GM18870 (cell line): ENCODE data around the gene FLII.
"Not testable (repeated sequence)": the region's sequence is repeated elsewhere in the genome, so short reads cannot be mapped to it uniquely, and the experiment has no call there.

Experiments used
- ATAC-seq: cut with Tn5 transposase; IDR thresholded peaks from one replicate; pipeline ENCODE4 v1.9.1; 2021; ENCODE audit warnings: moderate library complexity; ENCODE audit not compliant: unreplicated experiment

Gene FLII

DNA sequence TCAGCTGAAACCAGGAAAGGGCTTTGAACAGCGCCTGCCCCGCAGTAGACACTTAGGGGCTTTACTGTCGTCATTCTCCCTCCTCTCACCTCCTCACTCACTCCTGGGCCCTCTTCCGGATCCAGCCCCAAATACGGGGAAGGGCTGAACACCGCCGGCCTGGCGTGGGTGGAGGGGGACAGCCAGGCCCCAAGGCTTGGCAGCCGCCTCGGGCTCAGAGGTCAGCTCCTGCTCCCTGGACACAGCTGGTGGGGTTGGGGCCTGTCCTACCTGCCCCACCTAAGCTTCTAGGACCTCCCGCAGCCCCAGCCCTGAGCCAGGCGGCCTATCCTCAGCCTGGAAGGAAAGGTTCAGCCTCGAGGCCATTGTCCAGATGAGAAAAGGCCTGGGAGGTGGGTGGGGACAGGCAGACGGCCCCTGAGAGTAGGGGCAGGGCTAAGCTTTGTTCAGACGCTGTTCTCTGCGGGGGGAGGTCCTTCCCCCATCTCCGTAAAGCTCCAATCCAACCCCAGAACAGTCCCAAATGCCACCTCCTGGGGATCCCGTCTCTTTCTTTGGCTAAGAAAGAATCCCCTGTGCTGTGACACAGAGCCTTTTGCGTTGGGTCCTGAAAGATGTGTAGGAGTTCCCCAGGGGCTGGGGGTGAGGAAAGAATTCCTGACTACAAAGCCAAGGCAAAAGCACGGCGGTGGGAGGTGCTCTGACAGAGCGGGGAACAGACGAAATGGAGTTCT, 34.0 kb downstream of the FLII start:
- ATAC-seq, result no peak

DNA sequence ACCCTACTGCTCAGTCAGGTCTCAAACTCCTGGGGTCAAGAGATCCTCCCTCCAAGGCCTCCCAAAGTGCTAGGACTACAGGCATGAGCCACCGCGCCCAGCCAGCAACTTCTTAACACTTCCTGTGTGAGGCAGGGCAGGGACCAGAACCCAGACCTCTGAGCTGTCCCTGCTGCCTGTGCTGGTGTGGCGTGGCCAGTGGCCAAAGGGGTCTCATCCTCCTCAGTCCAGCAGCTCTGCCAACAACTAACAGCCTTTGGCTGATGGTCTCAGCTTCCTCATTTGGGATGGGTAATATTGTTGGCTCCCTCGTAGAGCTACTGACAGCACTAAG, 34.5 kb downstream of the FLII start:
- no peak for ATAC-seq

DNA sequence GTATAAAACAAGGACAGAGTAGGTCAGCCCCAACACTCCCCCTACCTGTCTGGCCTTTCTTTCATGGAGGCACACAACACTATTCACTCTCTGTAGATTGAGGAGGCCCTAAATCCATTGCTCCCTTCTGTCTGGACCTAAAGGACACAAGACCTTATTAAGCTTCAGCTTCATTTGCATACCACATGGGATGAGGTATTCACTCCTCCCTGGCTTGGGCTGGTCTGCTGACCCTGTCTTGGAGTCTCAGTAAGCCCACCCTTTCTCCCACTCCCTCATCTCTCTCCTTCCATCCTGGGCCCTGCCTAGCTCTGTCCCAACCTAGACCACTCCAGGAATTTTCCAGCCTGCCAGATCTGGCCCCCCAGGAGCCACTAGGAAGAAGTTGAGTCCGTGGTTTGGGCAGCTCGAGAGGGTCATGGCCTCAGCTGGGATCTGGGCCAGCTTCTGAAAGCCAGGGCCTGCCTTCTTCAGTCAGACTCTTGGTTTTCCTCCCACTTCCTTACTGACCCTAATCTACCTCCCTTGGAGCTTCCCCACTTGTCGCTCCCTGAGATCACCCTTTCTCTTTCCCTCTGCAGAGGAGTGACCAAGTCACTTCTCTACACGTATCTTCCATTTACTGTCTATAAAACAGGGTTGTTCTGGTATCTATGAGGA, 39.7 kb downstream of the FLII start:
- no peak for ATAC-seq

GRCh38 chr17:18217412-18218015, 41.0 kb downstream of the FLII start:
- no peak for ATAC-seq

DNA sequence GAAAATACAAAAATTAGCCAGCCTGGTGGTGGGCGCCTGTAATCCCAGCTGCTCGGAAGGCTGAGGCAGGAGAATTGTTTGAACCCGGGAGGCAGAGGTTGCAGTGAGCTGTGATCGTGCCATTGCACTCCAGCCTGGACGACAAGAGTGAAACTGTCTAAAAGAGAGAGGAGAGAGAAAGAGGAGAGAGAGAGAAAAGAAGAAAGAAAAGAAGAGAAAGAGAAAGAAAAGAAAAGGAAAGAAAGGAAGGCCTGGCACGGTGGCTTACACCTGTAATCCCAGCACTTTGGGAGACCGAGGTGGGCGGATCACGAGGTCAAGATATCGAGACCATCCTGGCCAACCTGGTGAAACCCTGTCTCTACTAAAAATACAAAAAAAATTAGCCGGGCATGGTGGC, 41.6 kb downstream of the FLII start:
- ATAC-seq, result not testable (repeated sequence)

GRCh38 chr17:18213666-18214270, 44.8 kb downstream of the FLII start:
- ATAC-seq, result no peak

GRCh38 chr17:18208092-18208491, 50.4 kb downstream of the FLII start:
- ATAC-seq, result no peak

DNA sequence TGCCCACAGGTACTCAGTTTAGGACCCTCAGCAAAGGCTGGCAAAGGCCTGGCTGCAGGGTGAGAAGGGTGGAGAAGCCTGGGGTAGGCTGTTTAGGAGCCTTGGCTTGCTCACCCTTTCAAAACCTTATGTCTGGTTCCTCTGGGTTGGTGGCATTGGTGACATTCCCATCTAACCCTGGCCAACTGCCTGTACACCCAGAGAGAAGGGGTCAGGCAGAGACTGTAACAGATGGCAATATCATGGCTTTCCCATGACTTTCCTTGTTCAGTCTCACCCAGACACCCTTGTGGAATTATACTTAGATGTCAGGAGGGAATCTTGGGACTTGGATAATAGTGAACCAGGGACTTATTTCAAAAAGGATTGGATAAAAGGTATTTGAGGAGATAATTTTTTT, 51.6 kb downstream of the FLII start:
- ATAC-seq, result no peak

DNA sequence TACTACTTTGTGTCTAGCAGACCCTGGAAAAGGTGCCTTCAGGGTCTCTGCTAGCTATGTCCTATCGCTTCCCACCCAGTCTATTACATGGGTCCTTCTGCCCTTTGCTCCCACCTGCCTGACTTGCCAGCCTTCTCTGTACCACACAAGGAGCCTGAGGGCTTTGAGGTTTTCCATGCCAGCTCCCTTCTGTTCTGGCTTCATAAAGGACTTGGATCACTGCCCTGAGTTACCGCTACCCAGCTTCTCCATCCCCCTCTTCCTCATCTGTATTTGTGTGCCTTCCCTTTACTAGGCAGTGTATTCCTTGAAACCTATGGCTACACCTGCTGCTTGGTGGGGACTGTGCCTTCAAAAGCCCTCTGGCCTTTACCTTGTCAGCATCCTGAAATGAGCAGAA, 52.7 kb downstream of the FLII start:
- no peak for ATAC-seq

GRCh38 chr17:18203308-18203707, 55.2 kb downstream of the FLII start:
- ATAC-seq, result no peak

- no peak for ATAC-seq
Measured at GRCh38 chr17:18201108-18201507, 57.4 kb downstream of the FLII start.

DNA sequence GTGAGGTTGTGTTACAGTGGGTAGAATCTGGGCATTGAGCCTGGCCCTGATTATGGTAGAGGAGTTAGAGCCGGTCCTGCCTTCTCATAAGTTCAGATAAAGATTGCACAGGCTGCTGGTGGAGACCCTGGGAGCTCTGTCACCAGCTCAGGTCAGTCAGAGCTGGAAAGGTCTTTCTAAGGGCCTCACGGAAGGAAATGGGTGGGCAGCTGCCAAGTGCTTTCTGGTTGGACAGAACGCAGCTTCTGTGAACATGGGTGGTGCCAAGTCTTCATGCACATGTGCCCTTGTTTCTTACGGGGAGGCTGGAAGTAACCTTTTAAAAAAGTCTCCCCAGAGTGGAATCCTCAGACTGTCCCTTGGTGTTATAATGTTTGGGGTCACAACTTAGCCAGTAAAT, 60.0 kb downstream of the FLII start:
- no peak for ATAC-seq

DNA sequence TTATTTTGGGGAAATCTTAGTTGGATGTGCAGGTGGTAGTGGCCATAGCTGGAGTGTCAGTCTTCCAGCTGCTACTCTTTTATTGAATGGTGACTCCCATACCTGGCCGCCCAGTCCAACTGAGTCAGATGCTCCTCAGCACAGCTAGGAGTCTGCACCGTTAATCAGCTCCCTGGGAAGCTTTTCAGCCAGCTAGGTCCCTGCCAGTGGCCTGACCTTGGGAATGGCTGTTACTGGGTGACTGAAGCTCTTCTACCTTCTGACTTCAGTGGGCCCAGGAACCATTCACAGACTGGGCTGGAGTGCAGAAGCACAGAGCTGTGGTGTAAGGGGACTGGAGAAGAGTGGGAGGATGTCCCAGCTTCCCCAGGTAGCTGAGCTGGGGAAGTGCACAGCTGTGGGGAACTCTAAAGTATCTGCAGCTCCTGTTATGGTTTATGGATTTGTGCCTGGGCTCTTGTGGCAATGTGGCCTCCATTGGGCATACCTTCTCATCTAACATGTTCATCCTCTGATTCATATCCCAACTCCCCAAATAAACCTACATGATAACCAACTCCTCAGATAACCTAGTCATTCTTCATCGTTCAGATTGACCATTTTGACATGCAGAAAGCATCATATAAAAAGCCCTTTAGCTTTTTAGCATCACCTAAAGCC, 60.9 kb downstream of the FLII start:
- ATAC-seq, result no peak

DNA sequence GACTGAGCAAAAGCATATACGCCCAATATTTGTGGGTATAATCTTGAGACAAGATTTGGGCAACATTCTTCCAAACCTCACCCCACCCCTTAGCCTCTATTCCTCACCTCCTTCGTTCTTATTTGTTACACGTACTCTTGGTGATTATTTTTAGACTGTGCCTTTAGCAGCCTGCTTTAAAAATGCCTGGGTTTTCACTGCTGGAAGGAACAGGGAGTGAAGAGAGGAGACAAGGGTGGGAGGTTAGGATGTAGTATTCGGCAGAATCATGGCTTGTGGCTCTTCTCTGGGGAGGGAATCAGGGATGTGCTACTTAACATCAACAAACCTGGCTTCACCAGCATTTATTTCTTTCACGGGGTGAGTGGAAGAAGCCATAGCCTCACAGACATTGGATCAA, 63.3 kb downstream of the FLII start:
- no peak for ATAC-seq
